ENCODE data around the gene CACNG3. TPM values are rescaled to one million over a fixed set of nuclear protein-coding genes. Genes with fewer than 3 reads are reported as not detected.
"Not testable (repeated sequence)": the region's sequence is repeated elsewhere in the genome, so short reads cannot be mapped to it uniquely, and the experiment has no call there.

The CACNG3 gene
- total and polyA plus RNA-seq, 2 donors: under 0.01 to 0.07 TPM

DNA sequence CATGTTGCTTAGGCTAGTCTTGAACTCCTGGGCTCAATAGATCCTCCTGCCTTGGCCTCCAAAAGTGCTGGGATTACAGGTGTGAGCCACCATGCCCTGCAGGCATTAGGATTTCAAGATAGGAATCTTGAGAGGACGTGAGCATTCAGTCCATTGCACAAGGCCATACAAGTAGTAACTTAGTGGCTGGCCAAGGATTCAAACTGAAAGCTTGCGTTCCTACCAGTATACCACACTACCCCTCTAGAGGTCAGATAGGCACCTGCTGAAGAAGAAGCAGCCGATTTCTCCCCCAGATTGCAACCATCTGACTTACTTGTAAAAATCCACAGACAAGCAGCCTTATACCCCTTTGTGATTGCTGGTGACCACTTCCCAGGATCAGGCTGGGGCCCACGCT is 80.9 kb downstream of the CACNG3 start:
- H3K36me3 ChIP-seq (ENCODE audit: control insufficient read depth in 2 of 2, insufficient read depth in 2 of 2, low read length in 1 of 2): no peaks in the 10 kb centered on the region
- H3K27ac ChIP-seq (ENCODE audit: low read depth in 1 of 2, low read length in 1 of 2): no peak overlapping the region
- H3K9me3 ChIP-seq (ENCODE audit: control insufficient read depth in 2 of 2, insufficient read depth in 1 of 2, low read length in 1 of 2): no peaks in the 10 kb centered on the region
- DNase-seq (ENCODE audit: low read depth in 6 of 9, low spot score in 9 of 9): no peak
- no peak overlapping the region for H3K4me3 ChIP-seq (ENCODE audit: low read length in 2 of 2)
- 82% methylated on average over 4 of the region's 4 CpGs for WGBS
- no peaks in the 10 kb centered on the region for H3K4me1 ChIP-seq (ENCODE audit: control insufficient read depth in 2 of 2, insufficient read depth in 2 of 2, low read length in 2 of 2)
- no peaks in the 10 kb centered on the region for H3K27me3 ChIP-seq (ENCODE audit: control insufficient read depth in 2 of 2, insufficient read depth in 1 of 2, low read length in 1 of 2)

DNA sequence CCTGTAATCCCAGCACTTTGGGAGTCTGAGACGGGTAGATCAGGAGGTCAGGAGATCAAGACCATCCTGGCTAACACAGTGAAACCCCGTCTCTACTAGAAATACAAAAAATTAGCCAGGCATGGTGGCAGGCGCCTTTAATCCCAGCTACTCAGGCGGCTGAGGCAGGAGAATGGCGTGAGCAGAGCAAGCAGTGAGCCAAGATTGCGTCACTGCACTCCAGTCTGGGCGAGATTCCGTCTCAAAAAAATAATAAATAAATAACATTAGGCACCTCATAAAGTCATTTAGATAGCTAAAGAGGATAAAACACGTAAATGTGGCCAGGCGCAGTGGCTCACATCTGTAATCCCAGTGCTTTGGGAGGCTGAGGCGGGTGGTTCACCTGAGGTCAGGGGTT is 87.7 kb downstream of the CACNG3 start:
- WGBS: 93% methylated on average over 11 of the region's 11 CpGs
- not testable (repeated sequence) for H3K4me3 ChIP-seq (ENCODE audit: low read length in 2 of 2); H3K27ac ChIP-seq (ENCODE audit: low read depth in 1 of 2, low read length in 1 of 2); H3K27me3 ChIP-seq (ENCODE audit: control insufficient read depth in 2 of 2, insufficient read depth in 1 of 2, low read length in 1 of 2); H3K9me3 ChIP-seq (ENCODE audit: control insufficient read depth in 2 of 2, insufficient read depth in 1 of 2, low read length in 1 of 2); H3K36me3 ChIP-seq (ENCODE audit: control insufficient read depth in 2 of 2, insufficient read depth in 2 of 2, low read length in 1 of 2); H3K4me1 ChIP-seq (ENCODE audit: control insufficient read depth in 2 of 2, insufficient read depth in 2 of 2, low read length in 2 of 2); DNase-seq (ENCODE audit: low read depth in 6 of 9, low spot score in 9 of 9)

DNA sequence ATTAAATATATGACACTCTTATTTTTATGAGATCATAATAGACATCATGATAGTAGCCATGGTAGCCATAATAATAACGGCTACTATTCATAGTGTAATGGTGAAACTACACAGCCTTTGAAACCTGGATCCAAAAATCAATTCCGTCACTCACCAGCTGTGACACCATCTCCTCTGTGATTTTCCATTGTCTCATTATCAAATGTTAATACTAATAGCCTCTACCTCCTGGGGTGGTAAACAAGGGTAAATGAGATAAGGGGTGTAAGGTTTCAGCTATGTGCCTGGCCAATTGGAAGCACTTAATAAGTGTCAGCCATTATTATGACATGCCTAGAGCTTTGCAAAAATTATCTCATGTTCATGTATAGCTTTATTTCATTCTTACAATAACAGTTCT is 88.6 kb downstream of the CACNG3 start:
- H3K4me1 ChIP-seq (ENCODE audit: control insufficient read depth in 2 of 2, insufficient read depth in 2 of 2, low read length in 2 of 2): no peaks in the 10 kb centered on the region
- 92% methylated on average over 2 of the region's 2 CpGs for WGBS
- H3K4me3 ChIP-seq (ENCODE audit: low read length in 2 of 2): no peak overlapping the region
- no peaks in the 10 kb centered on the region for H3K9me3 ChIP-seq (ENCODE audit: control insufficient read depth in 2 of 2, insufficient read depth in 1 of 2, low read length in 1 of 2)
- no peak for DNase-seq (ENCODE audit: low read depth in 6 of 9, low spot score in 9 of 9)
- no peaks in the 10 kb centered on the region for H3K27me3 ChIP-seq (ENCODE audit: control insufficient read depth in 2 of 2, insufficient read depth in 1 of 2, low read length in 1 of 2)
- H3K36me3 ChIP-seq (ENCODE audit: control insufficient read depth in 2 of 2, insufficient read depth in 2 of 2, low read length in 1 of 2): no peaks in the 10 kb centered on the region
- H3K27ac ChIP-seq (ENCODE audit: low read depth in 1 of 2, low read length in 1 of 2): no peak overlapping the region

DNA sequence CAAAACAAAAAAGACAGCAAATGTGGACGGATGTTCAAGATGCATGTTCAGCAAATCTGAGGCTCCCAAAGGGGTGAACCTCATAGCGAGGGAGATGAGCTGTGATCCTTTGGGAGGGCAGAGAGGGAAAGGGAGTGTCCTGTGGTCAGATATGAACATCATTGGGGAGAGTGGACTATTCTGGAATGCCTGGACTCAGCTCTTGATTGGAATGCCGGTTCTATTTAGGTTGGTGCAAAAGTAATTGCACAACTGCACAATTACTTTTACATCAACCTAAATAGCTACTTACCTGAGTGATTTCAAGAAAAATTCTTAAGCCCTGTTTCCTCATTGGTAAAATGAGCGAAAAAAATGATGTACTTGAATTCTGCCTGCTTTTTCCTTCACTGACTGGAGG is 89.6 kb downstream of the CACNG3 start:
- DNase-seq (ENCODE audit: low read depth in 6 of 9, low spot score in 9 of 9): no peak
- H3K36me3 ChIP-seq (ENCODE audit: control insufficient read depth in 2 of 2, insufficient read depth in 2 of 2, low read length in 1 of 2): no peaks in the 10 kb centered on the region
- no peak overlapping the region for H3K27ac ChIP-seq (ENCODE audit: low read depth in 1 of 2, low read length in 1 of 2)
- H3K4me1 ChIP-seq (ENCODE audit: control insufficient read depth in 2 of 2, insufficient read depth in 2 of 2, low read length in 2 of 2): no peaks in the 10 kb centered on the region
- H3K9me3 ChIP-seq (ENCODE audit: control insufficient read depth in 2 of 2, insufficient read depth in 1 of 2, low read length in 1 of 2): no peaks in the 10 kb centered on the region
- H3K27me3 ChIP-seq (ENCODE audit: control insufficient read depth in 2 of 2, insufficient read depth in 1 of 2, low read length in 1 of 2): no peaks in the 10 kb centered on the region
- H3K4me3 ChIP-seq (ENCODE audit: low read length in 2 of 2): no peak overlapping the region
- 88% methylated on average over 4 of the region's 4 CpGs for WGBS

DNA sequence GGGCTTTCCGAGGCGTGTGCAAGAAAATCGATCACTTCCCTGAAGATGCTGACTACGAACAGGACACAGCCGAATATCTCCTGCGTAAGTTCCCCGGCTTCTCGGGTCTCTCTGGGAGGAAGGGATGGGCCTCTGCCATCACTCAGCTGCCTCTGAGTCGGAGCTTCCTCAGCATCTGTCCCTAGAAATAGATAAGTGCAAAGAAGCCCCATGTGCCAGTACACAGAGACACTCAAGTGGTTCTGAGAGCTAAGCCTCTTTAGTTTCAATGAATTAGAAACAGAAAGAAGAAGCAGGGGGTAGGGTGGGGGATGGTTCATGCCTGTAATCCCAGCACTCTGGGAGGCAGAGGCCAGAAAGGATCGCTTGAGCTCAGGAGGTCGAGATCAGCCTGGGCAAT is 90.6 kb downstream of the CACNG3 start:
- WGBS: 87% methylated on average over 11 of the region's 11 CpGs
- H3K27me3 ChIP-seq (ENCODE audit: control insufficient read depth in 2 of 2, insufficient read depth in 1 of 2, low read length in 1 of 2): no peaks in the 10 kb centered on the region

DNA sequence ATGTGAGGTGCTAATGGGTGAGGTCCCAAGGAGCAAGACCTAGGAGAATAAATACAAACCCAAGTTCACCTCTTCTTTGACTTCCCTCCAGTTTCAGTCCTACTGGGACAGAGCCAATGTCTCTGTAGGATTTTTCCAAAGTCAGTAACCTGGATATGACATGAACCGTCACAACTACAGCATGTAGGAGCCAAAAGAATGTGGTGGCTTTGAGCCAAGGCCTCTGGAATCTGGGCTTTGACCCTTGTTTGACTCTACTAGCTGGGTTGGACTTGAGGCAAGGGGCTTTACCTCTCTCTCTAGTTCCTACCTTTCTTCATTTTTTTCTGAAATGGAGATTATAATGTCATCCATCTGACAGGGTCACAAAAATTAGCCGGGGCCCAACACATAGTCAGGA is 91.4 kb downstream of the CACNG3 start:
- Histone ChIP-seq H3K4me3 (ENCODE audit: low read length in 2 of 2) (no peak overlapping the region), H3K36me3 (ENCODE audit: control insufficient read depth in 2 of 2, insufficient read depth in 2 of 2, low read length in 1 of 2) (no peaks in the 10 kb centered on the region), H3K27me3 (ENCODE audit: control insufficient read depth in 2 of 2, insufficient read depth in 1 of 2, low read length in 1 of 2) (no peaks in the 10 kb centered on the region), H3K4me1 (ENCODE audit: control insufficient read depth in 2 of 2, insufficient read depth in 2 of 2, low read length in 2 of 2) (no peaks in the 10 kb centered on the region), H3K27ac (ENCODE audit: low read depth in 1 of 2, low read length in 1 of 2) (no peak overlapping the region), H3K9me3 (ENCODE audit: control insufficient read depth in 2 of 2, insufficient read depth in 1 of 2, low read length in 1 of 2) (no peaks in the 10 kb centered on the region)
- DNase-seq (ENCODE audit: low read depth in 6 of 9, low spot score in 9 of 9): no peak
- 66% methylated on average over 2 of the region's 2 CpGs for WGBS

More for the DNA sequence above, 90.6 kb downstream of the CACNG3 start:
- Histone ChIP-seq H3K4me3 (ENCODE audit: low read length in 2 of 2) (no peak overlapping the region), H3K9me3 (ENCODE audit: control insufficient read depth in 2 of 2, insufficient read depth in 1 of 2, low read length in 1 of 2) (no peaks in the 10 kb centered on the region), H3K4me1 (ENCODE audit: control insufficient read depth in 2 of 2, insufficient read depth in 2 of 2, low read length in 2 of 2) (no peaks in the 10 kb centered on the region), H3K27ac (ENCODE audit: low read depth in 1 of 2, low read length in 1 of 2) (no peak overlapping the region), H3K36me3 (ENCODE audit: control insufficient read depth in 2 of 2, insufficient read depth in 2 of 2, low read length in 1 of 2) (no peaks in the 10 kb centered on the region)
- DNase-seq (ENCODE audit: low read depth in 6 of 9, low spot score in 9 of 9): no peak

DNA sequence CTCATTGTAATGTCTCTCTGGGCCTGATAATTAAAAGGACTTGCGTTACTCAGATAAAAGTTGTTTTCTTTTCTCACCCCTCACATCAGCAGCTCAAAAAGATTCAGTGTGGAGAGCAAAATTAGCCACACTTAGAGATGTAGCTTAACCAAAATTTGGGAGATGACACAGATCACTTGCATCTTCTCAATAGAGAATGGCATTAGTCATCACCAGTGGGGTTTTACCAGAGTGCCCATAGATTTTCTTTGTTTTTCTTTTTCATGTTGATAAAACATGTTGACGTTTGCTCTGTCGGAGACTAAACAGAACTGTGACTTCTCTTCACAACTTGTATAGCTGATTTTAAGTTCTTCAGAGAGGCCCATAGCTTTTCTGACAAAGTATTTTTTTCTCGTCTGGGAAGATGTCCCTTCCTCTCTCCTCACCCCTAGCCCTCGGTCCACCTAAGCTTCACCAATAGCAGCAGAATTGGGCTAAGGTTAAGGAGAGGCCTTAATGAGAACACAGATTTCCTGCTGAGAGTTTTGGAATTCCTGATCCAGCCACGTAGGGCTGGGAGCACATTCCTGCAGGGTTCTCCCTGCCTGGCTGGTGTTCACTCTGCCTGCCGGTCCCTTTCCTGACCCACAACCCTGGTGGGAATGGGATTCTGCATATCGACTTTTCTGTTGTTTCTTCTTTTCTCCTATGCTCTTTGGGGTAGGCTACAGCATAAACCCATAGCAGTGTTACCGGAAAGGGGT is 92.6 kb downstream of the CACNG3 start:
- Histone ChIP-seq H3K36me3 (ENCODE audit: control insufficient read depth in 2 of 2, insufficient read depth in 2 of 2, low read length in 1 of 2) (no peaks in the 10 kb centered on the region), H3K4me3 (ENCODE audit: low read length in 2 of 2) (no peak overlapping the region), H3K4me1 (ENCODE audit: control insufficient read depth in 2 of 2, insufficient read depth in 2 of 2, low read length in 2 of 2) (no peaks in the 10 kb centered on the region), H3K9me3 (ENCODE audit: control insufficient read depth in 2 of 2, insufficient read depth in 1 of 2, low read length in 1 of 2) (no peaks in the 10 kb centered on the region), H3K27me3 (ENCODE audit: control insufficient read depth in 2 of 2, insufficient read depth in 1 of 2, low read length in 1 of 2) (no peaks in the 10 kb centered on the region), H3K27ac (ENCODE audit: low read depth in 1 of 2, low read length in 1 of 2) (no peak overlapping the region)
- no peak for DNase-seq (ENCODE audit: low read depth in 6 of 9, low spot score in 9 of 9)
- WGBS: 76% methylated on average over 9 of the region's 9 CpGs

DNA sequence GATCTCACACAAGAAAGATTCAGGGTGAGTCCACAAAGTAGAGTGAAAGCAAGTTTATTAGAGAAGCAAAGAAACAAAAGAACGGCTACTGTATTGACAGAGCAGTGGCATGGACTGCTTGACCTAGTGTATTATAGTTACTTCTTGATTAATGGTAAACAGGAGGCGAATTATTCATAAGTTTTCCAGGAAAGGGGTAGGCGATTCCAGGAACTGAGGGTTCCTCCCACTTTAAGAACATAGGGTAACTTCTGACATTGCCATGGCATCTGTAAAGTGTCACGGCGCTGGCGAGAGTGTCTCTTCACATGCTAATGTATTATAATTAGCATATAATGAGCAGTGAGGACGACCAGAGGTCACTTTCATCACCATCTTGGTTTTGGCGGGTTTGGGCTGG is 93.2 kb downstream of the CACNG3 start:
- WGBS: 77% methylated on average over 8 of the region's 8 CpGs

DNA sequence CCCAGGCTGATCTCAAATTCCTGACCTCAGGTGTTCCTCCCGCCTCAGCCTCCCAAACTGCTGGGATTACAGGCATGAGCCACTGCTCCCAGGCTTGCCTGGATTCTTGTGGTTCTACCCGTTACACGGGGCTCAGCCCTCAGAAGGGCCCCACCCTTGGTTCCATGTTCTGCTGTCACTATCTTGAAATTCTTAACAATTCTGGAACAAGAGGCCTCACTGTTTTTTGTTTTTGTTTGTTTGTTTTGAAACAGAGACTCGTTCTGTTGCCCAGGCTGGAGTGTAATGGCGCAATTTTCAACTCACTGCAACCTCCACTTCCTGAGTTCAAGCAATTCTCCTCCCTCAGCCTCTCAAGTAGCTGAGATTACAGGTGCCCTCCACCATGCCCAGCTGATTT is 96.6 kb downstream of the CACNG3 start:
- no peaks in the 10 kb centered on the region for H3K27me3 ChIP-seq (ENCODE audit: control insufficient read depth in 2 of 2, insufficient read depth in 1 of 2, low read length in 1 of 2)

More for the DNA sequence above, 93.2 kb downstream of the CACNG3 start:
- no peak for DNase-seq (ENCODE audit: low read depth in 6 of 9, low spot score in 9 of 9)
- Histone ChIP-seq H3K27me3 (ENCODE audit: control insufficient read depth in 2 of 2, insufficient read depth in 1 of 2, low read length in 1 of 2) (no peaks in the 10 kb centered on the region), H3K36me3 (ENCODE audit: control insufficient read depth in 2 of 2, insufficient read depth in 2 of 2, low read length in 1 of 2) (no peaks in the 10 kb centered on the region), H3K4me3 (ENCODE audit: low read length in 2 of 2) (no peak overlapping the region), H3K9me3 (ENCODE audit: control insufficient read depth in 2 of 2, insufficient read depth in 1 of 2, low read length in 1 of 2) (no peaks in the 10 kb centered on the region), H3K27ac (ENCODE audit: low read depth in 1 of 2, low read length in 1 of 2) (no peak overlapping the region), H3K4me1 (ENCODE audit: control insufficient read depth in 2 of 2, insufficient read depth in 2 of 2, low read length in 2 of 2) (no peaks in the 10 kb centered on the region)

More for the DNA sequence above, 96.6 kb downstream of the CACNG3 start:
- Histone ChIP-seq H3K36me3 (ENCODE audit: control insufficient read depth in 2 of 2, insufficient read depth in 2 of 2, low read length in 1 of 2) (no peaks in the 10 kb centered on the region), H3K4me3 (ENCODE audit: low read length in 2 of 2) (no peak overlapping the region), H3K9me3 (ENCODE audit: control insufficient read depth in 2 of 2, insufficient read depth in 1 of 2, low read length in 1 of 2) (no peaks in the 10 kb centered on the region), H3K27ac (ENCODE audit: low read depth in 1 of 2, low read length in 1 of 2) (no peak overlapping the region), H3K4me1 (ENCODE audit: control insufficient read depth in 2 of 2, insufficient read depth in 2 of 2, low read length in 2 of 2) (no peaks in the 10 kb centered on the region)
- WGBS: 89% methylated on average over 5 of the region's 5 CpGs
- DNase-seq (ENCODE audit: low read depth in 6 of 9, low spot score in 9 of 9): no peak

Data from thymus (tissue), 11 donors.